Tibial nerve (tissue), 4 donors: ENCODE measurements around the gene GLRX2.

Experiments used
- CTCF ChIP-seq, 5 experiments: fragments of 200-600 bp in 3 of 5; fragments of 450-650 bp in 2 of 5; sonication (generic) in 3 of 5; IDR thresholded peaks; one replicate each; pipeline ENCODE4 v1.5.1; 2016 to 2019; ENCODE audit warnings: antibody characterized with exemption in 5 of 5, mild to moderate bottlenecking in 3 of 5, moderate library complexity in 2 of 5
- EP300 ChIP-seq, 2 donors: sonication (generic); formaldehyde crosslinking; IDR thresholded peaks; one replicate each; pipeline ENCODE4 v1.6.1; 2017; ENCODE audit warnings: antibody characterized with exemption in 2 of 2, mild to moderate bottlenecking in 1 of 2
- POLR2A ChIP-seq, 2 donors: fragments of 450-650 bp; IDR thresholded peaks; one replicate each; pipeline ENCODE4 v1.6.1; 2017; ENCODE audit warnings: antibody characterized with exemption in 2 of 2, mild to moderate bottlenecking in 2 of 2, moderate library complexity in 2 of 2

- no peak for TF ChIP-seq EP300 (IDR thresholded peaks at IDR 0.05)
- no peak for TF ChIP-seq CTCF (IDR thresholded peaks at IDR 0.05)
- TF ChIP-seq POLR2A (IDR thresholded peaks at IDR 0.05), result no peak
Observed at GRCh38 chr1:193066606-193067005, 38.6 kb downstream of the GLRX2 start.
